ENCODE data around the gene FBP2. TPM values are rescaled to one million over a fixed set of nuclear protein-coding genes. Genes with fewer than 3 reads are reported as not detected.

The FBP2 gene
- total RNA-seq, 1 experiment from 2014 or later = not detected

- H4K20me1 ChIP-seq (ENCODE audit: insufficient read depth) = no peaks in the 10 kb centered on the region
- no peak overlapping the region for H3K27ac ChIP-seq (ENCODE audit: low read depth, low read length)
- DNase-seq (ENCODE audit: low read depth, low spot score) = no peak
- H3K4me3 ChIP-seq (replicated peaks in 1 of 2; ENCODE audit: low read depth in 1 of 2, low read length in 2 of 2) = no peak overlapping the region
- no peak overlapping the region for H3K4me2 ChIP-seq (ENCODE audit: low read length)
- no peaks in the 10 kb centered on the region for H3K36me3 ChIP-seq (ENCODE audit: control insufficient read depth in 1 of 2, insufficient read depth in 2 of 2, low read length in 2 of 2)
- no peaks in the 10 kb centered on the region for H3K79me2 ChIP-seq (ENCODE audit: insufficient read depth, low read length)
- ChIA-PET CTCF (no interaction called here), RAD21 (ENCODE audit: low non-redundant PET in 1 of 2, low total read pairs in 2 of 2, uncharacterized antibody in 2 of 2, unreplicated experiment in 2 of 2) (no interaction called here), POLR2A (no interaction called here)
- TF ChIP-seq EZH2 (IDR thresholded peaks at IDR 0.05) (no peak), YY1 (IDR thresholded peaks at IDR 0.05; ENCODE audit: extremely low read depth, insufficient replicate concordance, low read depth, low read length) (no peak), CTCF (IDR thresholded peaks at IDR 0.05 in 2 of 3, conservative IDR thresholded peaks at IDR 0.05 in 1 of 3; ENCODE audit: borderline replicate concordance in 1 of 3, insufficient read depth in 1 of 3, low read depth in 2 of 3, low read length in 2 of 3) (no peak), REST (IDR thresholded peaks at IDR 0.05; ENCODE audit: low read depth) (no peak), CEBPB (IDR thresholded peaks at IDR 0.05; ENCODE audit: low read depth) (no peak), POLR2A (IDR thresholded peaks at IDR 0.05; ENCODE audit: borderline replicate concordance, extremely low read depth, insufficient read depth, insufficient read length) (no peak), SP1 (IDR thresholded peaks at IDR 0.05; ENCODE audit: low read depth) (no peak), RAD21 (IDR thresholded peaks at IDR 0.05; ENCODE audit: low read depth) (no peak), CBX3 (IDR thresholded peaks at IDR 0.05; ENCODE audit: low read depth) (no peak), SIN3A (IDR thresholded peaks at IDR 0.05; ENCODE audit: low read depth) (no peak), ZBTB33 (IDR thresholded peaks at IDR 0.05; ENCODE audit: extremely low read depth, insufficient replicate concordance, low read length) (no peak), EZH2phosphoT487 (IDR thresholded peaks at IDR 0.05; ENCODE audit: borderline replicate concordance) (no peak)
- TF ChIP-seq, protein P1, sequence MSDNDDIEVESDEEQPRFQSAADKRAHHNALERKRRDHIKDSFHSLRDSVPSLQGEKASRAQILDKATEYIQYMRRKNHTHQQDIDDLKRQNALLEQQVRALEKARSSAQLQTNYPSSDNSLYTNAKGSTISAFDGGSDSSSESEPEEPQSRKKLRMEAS (IDR thresholded peaks at IDR 0.05) = no peak
- H3K9me3 ChIP-seq (ENCODE audit: control insufficient read depth in 1 of 2, insufficient read depth in 1 of 2, low read depth in 1 of 2, low read length in 2 of 2) = no peaks in the 10 kb centered on the region
- no peak overlapping the region for H2AFZ ChIP-seq (ENCODE audit: low read depth, low read length, poor library complexity, severe bottlenecking)
- peaks cover 0 to 11% of the 10 kb centered on the region in 2 experiments; a peak in 2 of 4 replicates for H3K4me1 ChIP-seq (ENCODE audit: control insufficient read depth in 1 of 2, insufficient read depth in 2 of 2, low read length in 2 of 2)
- no peaks in the 10 kb centered on the region for H3K27me3 ChIP-seq (ENCODE audit: insufficient read depth, low read length)
- BruUV-seq (replicated peaks) = no TSS peak
- intact Hi-C loops (cut with micrococcal nuclease) = loop anchor here (10.0 kb wide), 2 partner anchors 593 to 923 kb away; no protein-coding TSS in a partner anchor
- no peaks in the 10 kb centered on the region for H3K9me2 ChIP-seq (ENCODE audit: insufficient read depth)
- no peak for ATAC-seq
- H3K9ac ChIP-seq (ENCODE audit: low read length) = no peak overlapping the region
Measured at GRCh38 chr9:94607423-94607691, 13.7 kb upstream of the FBP2 start.
